ENCODE results near the gene NAV2. TPM values are rescaled to one million over a fixed set of nuclear protein-coding genes. Genes with fewer than 3 reads are reported as not detected.

Gene NAV2
- polyA plus RNA-seq, 4 donors = 22.0 to 58.3 (median 35.5) TPM

- no peak for DNase-seq (ENCODE audit: low read depth in 4 of 4, low spot score in 3 of 4)
Measured at GRCh38 chr11:19827399-19828135, 114.9 kb downstream of the NAV2 start.

DNA sequence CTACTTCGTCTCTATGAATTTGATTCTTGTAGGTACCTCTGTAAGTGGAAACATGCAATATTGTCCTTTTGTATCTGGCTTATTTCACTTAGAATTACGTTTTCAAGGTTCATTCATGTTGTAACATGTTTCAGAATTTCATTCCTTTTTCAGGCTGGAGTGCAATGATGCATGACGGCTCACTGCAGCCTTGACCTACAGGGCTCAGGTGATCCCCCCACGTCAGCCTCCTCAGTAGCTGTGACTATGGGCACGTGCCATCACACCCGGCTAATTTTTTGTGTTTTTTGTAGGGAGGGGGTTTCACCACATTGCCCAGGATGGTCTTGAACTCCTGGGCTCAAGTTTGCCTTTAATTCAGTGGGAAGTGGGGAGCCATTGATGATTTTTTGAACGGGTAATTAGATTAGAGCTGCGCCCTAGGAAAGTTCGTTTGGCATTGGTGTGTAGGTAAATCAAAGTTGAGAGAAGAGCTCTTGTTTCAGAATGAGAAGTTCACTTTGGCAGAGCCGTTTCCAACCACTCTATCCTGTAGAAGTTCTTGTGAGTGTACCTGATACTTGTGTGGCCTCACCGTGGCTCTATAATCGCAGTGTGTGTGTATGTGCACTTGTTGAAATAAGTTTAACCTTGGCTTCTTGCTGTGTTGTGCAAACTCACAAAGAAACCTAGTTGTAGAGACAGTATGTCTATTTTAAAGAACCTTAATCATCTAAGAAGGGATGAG is 115.9 kb downstream of the NAV2 start:
- no peak for DNase-seq (ENCODE audit: low read depth in 4 of 4, low spot score in 3 of 4)

DNA sequence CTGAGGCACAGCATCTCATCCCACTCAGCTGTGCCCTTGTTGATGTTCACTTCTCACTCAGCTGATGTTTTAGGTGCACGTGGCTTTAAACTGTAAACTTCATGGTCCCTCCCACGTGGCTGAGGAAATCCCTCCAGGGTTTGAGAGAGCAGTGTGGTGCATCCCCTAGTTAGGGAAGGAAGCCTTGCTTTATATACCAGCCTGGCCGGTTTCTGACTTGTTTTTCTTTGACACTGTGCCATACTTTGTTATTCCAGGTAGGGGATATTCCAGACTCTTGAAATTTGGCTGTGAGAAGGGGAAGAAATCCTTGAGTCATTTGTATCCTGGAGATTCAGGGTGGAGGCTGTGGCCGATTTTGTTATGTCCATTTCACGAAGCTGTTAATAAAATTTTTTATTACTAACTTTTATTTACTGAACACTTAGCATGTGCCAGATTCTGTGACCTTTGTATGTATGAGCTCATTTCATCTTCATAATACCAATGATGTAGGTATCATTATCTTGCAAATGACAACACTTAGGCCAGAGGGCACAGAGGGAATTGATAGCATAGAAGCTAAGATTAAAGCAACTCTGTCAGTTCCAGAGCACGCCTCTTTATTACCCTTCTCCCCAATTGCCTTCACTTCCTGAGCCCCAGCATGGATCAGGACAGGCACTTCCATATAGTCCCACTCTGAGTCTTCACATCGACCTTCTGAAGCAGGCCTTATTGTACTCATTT is 116.6 kb downstream of the NAV2 start:
- DNase-seq (ENCODE audit: low read depth in 4 of 4, low spot score in 3 of 4) = no peak

- DNase-seq (ENCODE audit: low read depth in 4 of 4, low spot score in 3 of 4) = no peak
Measured at GRCh38 chr11:19832086-19832750, 119.6 kb downstream of the NAV2 start.

- no peak for DNase-seq (ENCODE audit: low read depth in 4 of 4, low spot score in 3 of 4)
Measured at GRCh38 chr11:19832901-19833300, 120.3 kb downstream of the NAV2 start.

DNA sequence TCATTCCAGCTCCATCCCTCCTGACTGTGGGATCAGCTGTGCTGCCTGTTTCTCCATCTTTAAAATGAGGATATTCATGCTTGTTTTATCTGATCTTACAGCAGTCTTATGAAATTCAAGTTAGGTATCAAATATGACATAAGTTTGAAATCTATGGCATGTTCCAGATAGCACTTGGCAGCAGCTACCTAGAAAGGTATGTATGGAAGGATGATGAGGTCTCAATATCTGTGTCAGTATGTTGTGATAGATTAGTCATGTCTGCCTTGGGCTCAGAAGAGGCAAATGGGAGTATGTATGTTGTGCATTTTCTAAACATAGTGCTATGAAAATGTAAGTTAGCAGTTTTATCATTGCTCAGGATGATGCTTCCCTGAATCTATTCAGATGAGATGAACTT is 122.1 kb downstream of the NAV2 start:
- DNase-seq (ENCODE audit: low read depth in 4 of 4, low spot score in 3 of 4) = no peak

DNA sequence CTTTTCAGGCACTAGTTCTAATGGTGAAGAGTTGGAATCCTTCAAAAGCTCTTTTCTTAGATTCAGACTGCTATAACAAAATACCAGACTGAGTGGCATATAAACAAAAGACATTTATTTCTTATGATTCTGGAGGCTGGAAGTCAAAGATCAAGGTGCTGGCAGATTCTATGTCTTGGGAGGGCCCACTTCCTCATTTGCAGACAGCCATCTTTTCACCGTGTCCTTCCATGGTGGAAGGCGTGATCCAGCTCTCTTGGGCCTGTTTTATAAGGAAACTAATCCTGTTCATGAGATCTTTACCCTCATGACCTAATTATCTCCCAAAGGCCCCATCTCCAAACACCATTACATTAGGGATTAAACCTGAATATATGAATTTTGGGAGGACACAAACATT is 124.0 kb downstream of the NAV2 start:
- DNase-seq (ENCODE audit: low read depth in 4 of 4, low spot score in 3 of 4) = no peak

GRCh38 chr11:19838994-19839768 is 126.5 kb downstream of the NAV2 start:
- no peak for DNase-seq (ENCODE audit: low read depth in 4 of 4, low spot score in 3 of 4)

GRCh38 chr11:19840961-19841360 is 128.3 kb downstream of the NAV2 start:
- DNase-seq (ENCODE audit: low read depth in 4 of 4, low spot score in 3 of 4) = no peak

- no peak for DNase-seq (ENCODE audit: low read depth in 4 of 4, low spot score in 3 of 4)
Measured at GRCh38 chr11:19842505-19842904, 129.9 kb downstream of the NAV2 start.

DNA sequence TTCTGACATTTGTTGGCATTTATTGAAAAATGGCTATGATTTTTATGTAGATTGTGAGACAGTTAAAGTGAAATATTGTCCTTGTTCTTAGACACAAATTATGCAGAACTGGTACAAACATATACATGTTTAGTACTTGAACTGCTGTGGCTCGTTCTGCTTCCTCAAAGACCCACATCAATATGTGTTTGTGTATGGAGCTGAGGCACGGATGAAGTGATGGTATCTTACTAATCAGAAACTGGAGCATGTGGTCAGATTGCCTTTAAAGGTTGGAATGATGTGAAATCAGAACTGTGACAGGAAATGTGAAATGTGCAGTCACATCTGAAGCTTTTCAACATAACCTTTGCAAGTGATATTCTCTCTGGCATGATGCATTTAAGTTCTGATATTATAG is 130.4 kb downstream of the NAV2 start:
- no peak for DNase-seq (ENCODE audit: low read depth in 4 of 4, low spot score in 3 of 4)

DNA sequence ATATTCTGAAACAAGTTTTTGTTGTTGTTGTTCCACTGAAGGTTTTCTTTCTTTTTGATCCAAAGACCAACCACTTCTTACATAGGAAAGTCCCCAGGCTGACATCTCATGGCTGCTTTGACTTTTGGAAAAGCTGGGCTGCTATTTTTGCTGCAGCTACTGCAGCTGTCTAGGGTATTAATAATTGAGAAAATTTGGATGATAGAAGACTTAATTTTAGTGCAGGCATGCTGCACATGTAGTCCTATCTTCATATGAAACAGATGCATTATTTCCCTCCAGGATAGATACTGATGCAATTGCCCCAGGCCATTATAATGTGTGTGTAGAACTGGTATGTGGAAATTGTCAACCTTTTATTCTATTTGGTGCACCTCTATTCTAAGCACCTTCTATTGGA is 131.4 kb downstream of the NAV2 start:
- no peak for DNase-seq (ENCODE audit: low read depth in 4 of 4, low spot score in 3 of 4)

GRCh38 chr11:19844806-19845205 is 132.2 kb downstream of the NAV2 start:
- no peak for DNase-seq (ENCODE audit: low read depth in 4 of 4, low spot score in 3 of 4)

GRCh38 chr11:19845626-19846025 is 133.0 kb downstream of the NAV2 start:
- DNase-seq (ENCODE audit: low read depth in 4 of 4, low spot score in 3 of 4) = no peak

- no peak for DNase-seq (ENCODE audit: low read depth in 4 of 4, low spot score in 3 of 4)
Measured at GRCh38 chr11:19846654-19847305, 134.1 kb downstream of the NAV2 start.

DNA sequence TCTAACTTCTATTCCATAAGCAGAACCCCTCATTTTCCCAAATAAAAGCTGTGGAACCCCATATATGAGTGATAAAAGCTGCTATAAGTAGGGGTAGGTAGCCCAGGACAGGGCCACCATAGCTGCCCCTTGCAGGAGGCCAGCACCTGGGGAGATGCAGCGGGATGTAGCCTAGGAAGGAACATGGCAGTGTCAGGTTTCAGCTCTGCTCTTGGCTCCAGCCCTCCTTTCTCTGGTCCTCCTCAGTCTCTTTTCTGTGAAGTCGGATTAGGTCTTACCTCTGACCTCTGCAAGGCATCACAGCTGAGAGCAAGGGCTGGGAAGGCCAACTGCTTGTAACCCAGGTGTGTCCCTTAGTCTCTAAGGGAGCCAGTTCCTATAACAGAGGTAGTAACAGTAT is 135.6 kb downstream of the NAV2 start:
- no peak for DNase-seq (ENCODE audit: low read depth in 4 of 4, low spot score in 3 of 4)

- no peak for DNase-seq (ENCODE audit: low read depth in 4 of 4, low spot score in 3 of 4)
Measured at GRCh38 chr11:19849107-19849789, 136.6 kb downstream of the NAV2 start.

- no peak for DNase-seq (ENCODE audit: low read depth in 4 of 4, low spot score in 3 of 4)
Measured at GRCh38 chr11:19849947-19850593, 137.4 kb downstream of the NAV2 start.

DNA sequence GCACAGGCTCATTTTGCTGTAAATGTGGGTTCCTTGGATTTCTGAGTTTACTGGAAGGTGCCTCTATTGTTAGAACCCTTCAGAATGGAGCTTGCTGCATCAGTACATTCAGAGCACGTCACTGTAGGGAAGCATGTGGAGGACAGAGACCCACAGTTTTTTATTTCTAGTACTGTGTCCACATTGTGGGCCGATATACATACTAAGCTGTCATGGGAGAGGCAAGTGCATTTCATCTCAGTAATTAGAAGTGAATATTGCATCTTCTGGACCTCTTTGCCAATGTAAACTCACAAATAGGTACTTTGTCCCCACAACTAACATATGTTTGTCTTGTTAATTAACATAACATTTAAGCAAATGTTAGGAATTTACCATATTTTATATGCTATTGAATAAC is 139.7 kb downstream of the NAV2 start:
- DNase-seq (ENCODE audit: low read depth in 4 of 4, low spot score in 3 of 4) = no peak

Data from left renal pelvis (tissue), 4 donors.